Fibroblast of mammary gland (primary cell): ENCODE results near the gene NINL.
"Not testable (repeated sequence)": the region's sequence is repeated elsewhere in the genome, so short reads cannot be mapped to it uniquely, and the experiment has no call there.

ENCODE experiments used
- DNase-seq: peaks from one replicate; pipeline ENCODE4 v3.0.0-alpha.2; 2010; ENCODE audit warnings: low read depth
- H3K4me3 ChIP-seq: 2 replicates; pipeline ENCODE4 v1.5.1; 2011; ENCODE audit warnings: low read depth, mild to moderate bottlenecking, low read length, moderate library complexity; ENCODE audit not compliant: control insufficient read depth
- TF ChIP-seq, protein P1 (sequence below): conservative IDR thresholded peaks from 2 replicates; pipeline ENCODE4 v1.5.1; 2011; ENCODE audit warnings: low read depth, low read length, inconsistent platforms; ENCODE audit not compliant: control insufficient read depth, insufficient read depth

NINL gene

DNA sequence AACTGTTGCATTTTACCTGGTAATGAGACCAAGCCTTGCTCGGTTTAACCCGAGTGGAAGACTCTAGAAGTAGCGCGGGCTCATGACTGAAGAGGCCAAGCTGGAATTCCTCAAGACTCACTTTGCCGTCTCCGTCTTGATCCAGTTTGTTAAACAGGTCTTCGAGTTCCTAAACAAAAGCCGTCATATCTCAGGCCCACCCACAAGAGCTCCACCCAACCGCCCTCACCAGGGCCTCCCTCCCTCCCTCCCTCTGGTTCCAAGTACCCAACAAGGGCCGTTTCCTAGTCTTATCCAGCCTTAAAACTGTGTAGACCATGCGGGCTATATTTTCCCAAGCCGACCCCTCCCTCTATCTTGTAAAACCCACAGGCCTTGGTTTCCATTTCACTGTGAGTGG, 81.4 kb downstream of the NINL start:
- TF ChIP-seq, protein P1, sequence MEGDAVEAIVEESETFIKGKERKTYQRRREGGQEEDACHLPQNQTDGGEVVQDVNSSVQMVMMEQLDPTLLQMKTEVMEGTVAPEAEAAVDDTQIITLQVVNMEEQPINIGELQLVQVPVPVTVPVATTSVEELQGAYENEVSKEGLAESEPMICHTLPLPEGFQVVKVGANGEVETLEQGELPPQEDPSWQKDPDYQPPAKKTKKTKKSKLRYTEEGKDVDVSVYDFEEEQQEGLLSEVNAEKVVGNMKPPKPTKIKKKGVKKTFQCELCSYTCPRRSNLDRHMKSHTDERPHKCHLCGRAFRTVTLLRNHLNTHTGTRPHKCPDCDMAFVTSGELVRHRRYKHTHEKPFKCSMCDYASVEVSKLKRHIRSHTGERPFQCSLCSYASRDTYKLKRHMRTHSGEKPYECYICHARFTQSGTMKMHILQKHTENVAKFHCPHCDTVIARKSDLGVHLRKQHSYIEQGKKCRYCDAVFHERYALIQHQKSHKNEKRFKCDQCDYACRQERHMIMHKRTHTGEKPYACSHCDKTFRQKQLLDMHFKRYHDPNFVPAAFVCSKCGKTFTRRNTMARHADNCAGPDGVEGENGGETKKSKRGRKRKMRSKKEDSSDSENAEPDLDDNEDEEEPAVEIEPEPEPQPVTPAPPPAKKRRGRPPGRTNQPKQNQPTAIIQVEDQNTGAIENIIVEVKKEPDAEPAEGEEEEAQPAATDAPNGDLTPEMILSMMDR: no peak
- DNase-seq: no peak
- H3K4me3 ChIP-seq: no peak overlapping the region

DNA sequence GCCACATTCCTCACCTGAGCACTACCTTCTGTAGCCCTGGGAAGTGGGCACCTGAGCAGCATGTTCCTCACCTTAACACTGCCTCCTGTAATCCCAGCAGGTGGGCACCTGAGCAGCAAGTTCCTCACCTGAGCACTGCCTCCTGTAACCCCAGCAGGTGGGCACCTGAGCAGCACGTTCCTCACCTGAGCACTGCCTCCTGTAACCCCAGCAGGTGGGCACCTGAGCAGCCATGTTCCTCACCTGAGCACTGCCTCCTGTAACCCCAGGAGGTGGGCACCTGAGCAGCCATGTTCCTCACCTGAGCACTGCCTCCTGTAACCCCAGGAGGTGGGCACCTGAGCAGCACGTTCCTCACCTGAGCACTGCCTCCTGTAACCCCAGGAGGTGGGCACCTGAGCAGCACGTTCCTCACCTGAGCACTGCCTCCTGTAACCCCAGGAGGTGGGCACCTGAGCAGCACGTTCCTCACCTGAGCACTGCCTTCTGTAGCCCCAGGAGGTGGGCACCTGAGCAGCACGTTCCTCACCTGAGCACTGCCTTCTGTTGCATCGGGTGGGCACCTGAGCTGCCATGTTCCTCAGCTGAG, 82.2 kb downstream of the NINL start:
- not testable (repeated sequence) for H3K4me3 ChIP-seq, DNase-seq

DNA sequence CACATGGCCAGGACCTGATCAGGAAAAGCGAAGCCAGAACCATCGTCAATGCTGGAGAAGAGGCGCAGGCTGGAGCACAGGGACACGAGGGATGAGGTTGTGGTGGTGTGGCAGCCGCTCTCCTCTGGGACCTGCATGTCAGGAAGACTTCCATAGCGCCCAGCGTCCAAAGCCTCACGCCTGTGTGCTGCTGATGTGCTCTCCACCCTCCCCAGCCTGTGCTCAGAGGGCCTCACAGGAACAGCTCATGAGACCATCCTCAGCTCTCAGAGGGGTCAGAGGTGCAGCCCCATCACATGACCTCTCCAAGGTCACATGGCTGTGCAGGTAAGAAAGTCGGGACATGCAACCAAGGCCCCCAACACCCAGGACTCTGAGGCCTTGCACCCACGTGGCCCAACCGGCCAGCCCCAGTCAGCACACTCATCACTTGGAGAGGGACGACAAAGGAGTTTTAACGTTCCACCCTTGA, 84.4 kb downstream of the NINL start:
- H3K4me3 ChIP-seq: no peak overlapping the region
- TF ChIP-seq, protein P1: no peak
- no peak for DNase-seq

DNA sequence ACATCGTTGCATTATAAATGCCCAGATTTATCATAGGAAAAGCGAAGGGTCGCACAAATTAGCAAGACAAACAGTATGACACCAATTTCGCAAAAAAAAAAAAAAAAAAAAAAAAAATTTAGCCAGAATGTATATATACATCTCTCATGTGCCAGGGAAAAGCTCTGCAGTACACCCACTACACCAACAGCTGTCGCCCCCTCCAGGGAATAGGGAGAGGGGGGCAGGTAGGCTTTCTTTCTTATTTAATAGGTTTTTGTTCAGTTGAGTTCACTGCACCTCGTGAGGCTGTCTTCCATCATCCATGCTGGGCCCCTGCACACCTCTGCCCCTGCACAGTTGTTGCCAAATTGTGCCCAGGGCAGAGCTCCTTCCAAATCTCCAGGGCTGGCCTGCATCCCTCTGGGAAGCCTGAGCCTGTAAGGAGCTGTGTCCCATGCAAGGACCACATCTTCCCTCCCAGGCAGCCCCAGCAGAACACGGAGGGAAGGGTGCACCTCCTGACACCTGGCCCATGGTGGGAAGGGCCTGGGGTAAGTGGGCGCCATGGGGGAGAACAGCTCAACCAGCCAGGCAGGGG, 85.4 kb downstream of the NINL start:
- no peak overlapping the region for H3K4me3 ChIP-seq

DNA sequence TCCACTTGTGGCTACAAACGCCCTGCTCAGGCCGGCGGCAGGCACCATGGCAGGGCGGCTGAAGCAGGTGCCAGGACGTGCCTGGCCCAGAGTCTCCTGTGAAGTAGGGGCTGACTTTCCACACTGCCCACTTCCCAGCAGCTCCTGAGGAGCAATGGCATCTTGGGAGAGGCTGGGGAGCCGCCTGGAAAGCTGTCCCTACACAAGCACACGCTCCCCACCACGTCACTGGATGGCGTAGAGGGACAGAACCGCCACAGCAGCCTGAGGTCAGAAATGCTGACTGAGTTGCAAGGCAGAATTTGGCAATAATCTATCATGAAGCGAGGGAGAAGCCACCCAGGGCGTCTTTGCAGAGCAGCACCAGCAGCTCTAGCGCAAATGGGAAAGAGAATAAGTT, 86.3 kb downstream of the NINL start:
- H3K4me3 ChIP-seq: no peak overlapping the region
- TF ChIP-seq, protein P1: no peak
- DNase-seq: no peak

More for the DNA sequence above, 85.4 kb downstream of the NINL start:
- DNase-seq: no peak
- TF ChIP-seq, protein P1: no peak

DNA sequence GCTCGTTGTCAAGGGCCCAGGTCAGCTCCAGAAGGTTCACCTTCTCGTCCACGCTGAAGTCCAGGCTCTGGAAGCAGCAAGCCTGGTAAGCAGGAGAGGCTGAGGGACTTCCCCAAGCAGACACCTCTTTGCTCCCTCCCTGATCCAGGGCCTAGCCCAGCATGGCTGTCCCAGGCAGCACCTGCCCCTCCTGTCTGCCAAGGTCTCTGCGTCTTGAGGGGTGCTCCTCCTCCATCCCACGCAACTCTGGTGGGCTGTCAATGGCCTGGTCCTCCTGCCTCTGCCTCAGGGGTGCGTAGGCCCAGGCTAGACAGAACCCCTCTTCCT, 87.1 kb downstream of the NINL start:
- DNase-seq: no peak
- no peak overlapping the region for H3K4me3 ChIP-seq
- TF ChIP-seq, protein P1: no peak

DNA sequence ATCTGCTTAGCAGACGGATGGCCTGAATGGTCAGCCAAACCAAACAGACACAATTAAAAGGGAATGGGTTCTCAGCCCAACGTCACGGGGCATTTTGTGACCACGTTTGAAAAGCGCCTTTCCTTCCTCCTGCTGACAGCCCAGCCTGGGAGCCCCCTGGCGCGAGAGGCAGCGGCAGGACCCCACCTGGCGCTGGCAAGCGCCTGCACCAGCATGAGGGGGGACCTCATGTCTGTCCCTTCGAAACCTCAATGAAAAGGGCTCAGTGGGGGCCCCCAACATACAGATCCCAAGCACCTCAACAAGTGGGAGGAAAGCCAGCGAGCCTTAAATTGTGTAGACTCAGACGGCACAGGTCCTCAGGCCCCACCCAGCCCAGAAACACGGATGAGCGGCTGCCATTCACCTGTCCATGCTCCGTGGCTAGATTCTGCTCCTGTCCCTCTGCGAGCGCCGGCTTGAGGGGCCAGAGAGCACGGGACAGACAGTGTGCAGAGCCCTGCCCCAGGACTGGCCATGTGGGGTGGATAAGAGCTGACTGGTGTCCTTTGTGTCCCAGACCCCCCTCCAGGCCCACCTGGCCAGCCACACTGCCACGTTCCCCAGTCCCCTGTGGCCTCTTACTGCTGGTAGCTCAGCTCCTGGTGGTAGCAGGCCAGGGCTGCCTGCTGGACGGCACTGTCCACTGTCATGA, 87.6 kb downstream of the NINL start:
- TF ChIP-seq, protein P1: no peak
- no peak overlapping the region for H3K4me3 ChIP-seq
- no peak for DNase-seq
